HG03575 (cell line): ENCODE data around the gene PRM3.
"Not testable (repeated sequence)": the region's sequence is repeated elsewhere in the genome, so short reads cannot be mapped to it uniquely, and the experiment has no call there.

Experiments
- ATAC-seq: cut with Tn5 transposase; IDR thresholded peaks from one replicate; pipeline ENCODE4 v1.9.1; 2021; ENCODE audit not compliant: unreplicated experiment, insufficient number of reproducible peaks, low FRiP score; ENCODE audit errors: extremely low read depth

PRM3 gene

GRCh38 chr16:11289696-11290095 lies 16.3 kb upstream of the PRM3 start:
- not testable (repeated sequence) for ATAC-seq

- ATAC-seq, result no peak
Observed at GRCh38 chr16:11289202-11289601, 15.8 kb upstream of the PRM3 start.

- no peak for ATAC-seq
Observed at GRCh38 chr16:11285842-11286241, 12.4 kb upstream of the PRM3 start.

- no peak for ATAC-seq
Observed at GRCh38 chr16:11283820-11284248, 10.4 kb upstream of the PRM3 start.

GRCh38 chr16:11280616-11281522 lies 7.4 kb upstream of the PRM3 start, which contains the start of gene PRM1:
Gene PRM1 (minus strand): TSS chr16:11281330. CDS start chr16:11281238, 92 bp downstream.
- no peak for ATAC-seq

- ATAC-seq, result no peak
Observed at GRCh38 chr16:11278681-11279628, 5.5 kb upstream of the PRM3 start.

GRCh38 chr16:11277607-11278337 lies 4.3 kb upstream of the PRM3 start:
- ATAC-seq, result no peak

- ATAC-seq, result no peak
Observed at GRCh38 chr16:11276896-11277593, 3.6 kb upstream of the PRM3 start.

GRCh38 chr16:11276143-11276895 lies 2.9 kb upstream of the PRM3 start, which contains the start of gene PRM2:
Gene PRM2 (minus strand): TSS chr16:11276480. CDS start chr16:11276370, 110 bp downstream.
- no peak for ATAC-seq

- ATAC-seq, result no peak
Observed at GRCh38 chr16:11274964-11275363, 1.5 kb upstream of the PRM3 start.

- ATAC-seq, result no peak
Observed at GRCh38 chr16:11273721-11274324, 394 bp upstream of the PRM3 start.

GRCh38 chr16:11272484-11272883 lies 945 bp downstream of the PRM3 start:
- no peak for ATAC-seq

- ATAC-seq, result no peak
Observed at GRCh38 chr16:11271610-11272009, 1.8 kb downstream of the PRM3 start.

- ATAC-seq, result no peak
Observed at GRCh38 chr16:11270602-11271162, 2.7 kb downstream of the PRM3 start.

- ATAC-seq, result no peak
Observed at GRCh38 chr16:11268921-11269375, 4.5 kb downstream of the PRM3 start, which contains the start of gene TNP2. Gene TNP2 (minus strand): TSS chr16:11269325. CDS start chr16:11269262, 63 bp downstream.

GRCh38 chr16:11265124-11265523 lies 8.3 kb downstream of the PRM3 start:
- ATAC-seq, result no peak
